ENCODE measurements around the gene AGK. TPM values are rescaled to one million over a fixed set of nuclear protein-coding genes. Genes with fewer than 3 reads are reported as not detected.

AGK gene
- polyA plus RNA-seq, 1 donor (not counting 4 experiments of a cell fraction or from before 2014, with no cell fraction given), result 40.0 TPM

- H3K9ac ChIP-seq (ENCODE audit: control insufficient read depth, extremely low read depth, insufficient read depth, low read length), result no peak overlapping the region
- DNase-seq (ENCODE audit: low read depth, low spot score) (no peak), FAIRE-seq (no peak)
- no peak overlapping the region for H2AFZ ChIP-seq (ENCODE audit: control insufficient read depth, low read length)
- peaks cover 2 to 3% of the 10 kb centered on the region in 2 experiments for H3K36me3 ChIP-seq (ENCODE audit: control insufficient read depth in 2 of 2, extremely low read depth in 1 of 2, insufficient read depth in 2 of 2, low read length in 2 of 2)
- H3K27me3 ChIP-seq (ENCODE audit: control insufficient read depth, extremely low read depth, insufficient read depth, low read length), result no peaks in the 10 kb centered on the region
- TF ChIP-seq CTCF (optimal IDR thresholded peaks at IDR 0.05 in 1 of 3, IDR thresholded peaks at IDR 0.05 in 1 of 3, conservative IDR thresholded peaks at IDR 0.05 in 1 of 3; ENCODE audit: extremely low read depth in 1 of 3, insufficient read depth in 2 of 3, low read length in 3 of 3), result no peak
- no peak for TF ChIP-seq EZH2 (IDR thresholded peaks at IDR 0.05; ENCODE audit: low read length)
- H3K4me1 ChIP-seq (ENCODE audit: control insufficient read depth, extremely low read depth, insufficient read depth, low read length), result peaks cover 3% of the 10 kb centered on the region
- no peak overlapping the region for H3K27ac ChIP-seq (ENCODE audit: control insufficient read depth, insufficient read depth, low read length)
- H4K20me1 ChIP-seq (ENCODE audit: control insufficient read depth, extremely low read depth, insufficient read depth, low read length), result no peaks in the 10 kb centered on the region
- H3K79me2 ChIP-seq (ENCODE audit: control insufficient read depth, insufficient read depth, low read length), result no peaks in the 10 kb centered on the region
- no peak overlapping the region for H3K4me2 ChIP-seq (ENCODE audit: control insufficient read depth, extremely low read depth, insufficient read depth, low read depth, low read length)
- H3K9me3 ChIP-seq (ENCODE audit: control insufficient read depth, low read depth, low read length), result no peaks in the 10 kb centered on the region
- H3K4me3 ChIP-seq (ENCODE audit: control insufficient read depth in 2 of 3, extremely low read depth in 1 of 3, insufficient read depth in 2 of 3, low read depth in 1 of 3, low read length in 3 of 3), result no peak overlapping the region
- dilution Hi-C loops (cut with MboI; ENCODE audit: extremely low pct_ligation_motif_present, low sequenced_read_pairs), result no loop called here
- H3K9me1 ChIP-seq (ENCODE audit: control insufficient read depth, extremely low read depth, insufficient read depth, low read length), result no peaks in the 10 kb centered on the region
Measured at GRCh38 chr7:141636053-141636452, 84.8 kb downstream of the AGK start.

- dilution Hi-C loops (cut with MboI; ENCODE audit: extremely low pct_ligation_motif_present, low sequenced_read_pairs), result no loop called here
- Histone ChIP-seq H3K79me2 (ENCODE audit: control insufficient read depth, insufficient read depth, low read length) (no peaks in the 10 kb centered on the region), H3K9me1 (ENCODE audit: control insufficient read depth, extremely low read depth, insufficient read depth, low read length) (no peaks in the 10 kb centered on the region), H3K4me1 (ENCODE audit: control insufficient read depth, extremely low read depth, insufficient read depth, low read length) (peaks cover 3% of the 10 kb centered on the region), H2AFZ (ENCODE audit: control insufficient read depth, low read length) (no peak overlapping the region), H3K27ac (ENCODE audit: control insufficient read depth, insufficient read depth, low read length) (no peak overlapping the region), H3K9me3 (ENCODE audit: control insufficient read depth, low read depth, low read length) (no peaks in the 10 kb centered on the region), H4K20me1 (ENCODE audit: control insufficient read depth, extremely low read depth, insufficient read depth, low read length) (no peaks in the 10 kb centered on the region), H3K4me3 (ENCODE audit: control insufficient read depth in 2 of 3, extremely low read depth in 1 of 3, insufficient read depth in 2 of 3, low read depth in 1 of 3, low read length in 3 of 3) (no peak overlapping the region), H3K36me3 (ENCODE audit: control insufficient read depth in 2 of 2, extremely low read depth in 1 of 2, insufficient read depth in 2 of 2, low read length in 2 of 2) (peaks cover 2 to 3% of the 10 kb centered on the region in 2 experiments), H3K27me3 (ENCODE audit: control insufficient read depth, extremely low read depth, insufficient read depth, low read length) (no peaks in the 10 kb centered on the region), H3K4me2 (ENCODE audit: control insufficient read depth, extremely low read depth, insufficient read depth, low read depth, low read length) (no peak overlapping the region), H3K9ac (ENCODE audit: control insufficient read depth, extremely low read depth, insufficient read depth, low read length) (no peak overlapping the region)
- no peak for FAIRE-seq
- DNase-seq (ENCODE audit: low read depth, low spot score), result no peak
- TF ChIP-seq EZH2 (IDR thresholded peaks at IDR 0.05; ENCODE audit: low read length), result no peak
Measured at GRCh38 chr7:141640239-141640840, 89.1 kb downstream of the AGK start.

DNA sequence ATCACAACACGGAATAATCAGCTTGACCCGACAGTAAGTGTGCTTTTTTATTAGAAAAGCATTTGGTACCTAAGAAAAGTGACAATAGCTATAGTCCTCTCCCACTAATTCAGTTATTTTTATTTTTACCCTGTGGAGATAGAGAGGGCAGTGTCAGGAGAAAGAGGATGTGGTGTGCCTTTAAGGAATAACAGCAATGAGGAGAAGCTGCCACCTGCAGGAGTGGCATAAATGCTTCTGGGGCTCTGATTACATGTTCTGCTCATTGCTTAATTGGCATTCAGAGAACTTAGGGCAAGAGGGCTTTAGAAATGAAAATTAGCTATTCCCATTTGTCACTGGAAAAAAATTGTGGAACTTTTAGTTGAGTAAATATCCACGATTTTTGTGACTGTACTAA is 90.7 kb downstream of the AGK start:
- dilution Hi-C loops (cut with MboI; ENCODE audit: extremely low pct_ligation_motif_present, low sequenced_read_pairs), result no loop called here
- no peaks in the 10 kb centered on the region for H3K9me1 ChIP-seq (ENCODE audit: control insufficient read depth, extremely low read depth, insufficient read depth, low read length)
- H3K79me2 ChIP-seq (ENCODE audit: control insufficient read depth, insufficient read depth, low read length), result no peaks in the 10 kb centered on the region
- H3K4me3 ChIP-seq (ENCODE audit: control insufficient read depth in 2 of 3, extremely low read depth in 1 of 3, insufficient read depth in 2 of 3, low read depth in 1 of 3, low read length in 3 of 3), result no peak overlapping the region
- DNase-seq (ENCODE audit: low read depth, low spot score) (no peak), FAIRE-seq (no peak)
- no peaks in the 10 kb centered on the region for H3K27me3 ChIP-seq (ENCODE audit: control insufficient read depth, extremely low read depth, insufficient read depth, low read length)
- peaks cover 2 to 3% of the 10 kb centered on the region in 2 experiments for H3K36me3 ChIP-seq (ENCODE audit: control insufficient read depth in 2 of 2, extremely low read depth in 1 of 2, insufficient read depth in 2 of 2, low read length in 2 of 2)
- no peak overlapping the region for H3K27ac ChIP-seq (ENCODE audit: control insufficient read depth, insufficient read depth, low read length)
- TF ChIP-seq EZH2 (IDR thresholded peaks at IDR 0.05; ENCODE audit: low read length), result no peak
- TF ChIP-seq CTCF (optimal IDR thresholded peaks at IDR 0.05 in 1 of 3, IDR thresholded peaks at IDR 0.05 in 1 of 3, conservative IDR thresholded peaks at IDR 0.05 in 1 of 3; ENCODE audit: extremely low read depth in 1 of 3, insufficient read depth in 2 of 3, low read length in 3 of 3), result no peak
- no peak overlapping the region for H3K9ac ChIP-seq (ENCODE audit: control insufficient read depth, extremely low read depth, insufficient read depth, low read length)
- H4K20me1 ChIP-seq (ENCODE audit: control insufficient read depth, extremely low read depth, insufficient read depth, low read length), result no peaks in the 10 kb centered on the region
- peaks cover 3% of the 10 kb centered on the region for H3K4me1 ChIP-seq (ENCODE audit: control insufficient read depth, extremely low read depth, insufficient read depth, low read length)
- H3K4me2 ChIP-seq (ENCODE audit: control insufficient read depth, extremely low read depth, insufficient read depth, low read depth, low read length), result no peak overlapping the region
- H3K9me3 ChIP-seq (ENCODE audit: control insufficient read depth, low read depth, low read length), result no peaks in the 10 kb centered on the region
- H2AFZ ChIP-seq (ENCODE audit: control insufficient read depth, low read length), result no peak overlapping the region

Measured in keratinocyte (primary cell).